ENCODE measurements around the gene SCFD2.

SCFD2 gene

DNA sequence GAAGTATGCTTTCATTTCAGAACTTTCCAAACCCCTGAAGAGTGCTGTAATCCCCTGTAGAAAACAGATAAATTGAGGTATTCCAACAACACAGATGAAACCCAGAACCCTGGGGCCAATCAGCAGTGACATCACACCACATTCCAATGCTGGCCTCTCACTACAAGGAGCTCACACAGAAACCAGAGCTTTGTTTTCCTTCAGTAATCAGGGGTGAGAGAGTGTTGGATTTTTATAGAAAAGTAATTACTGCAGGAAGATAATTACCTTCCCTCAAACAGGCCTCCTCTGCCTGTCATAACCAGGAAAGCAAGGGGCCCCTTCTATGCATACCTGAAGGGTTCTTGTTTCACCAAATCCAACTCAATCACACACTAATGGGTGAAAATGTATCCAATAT, 246.2 kb downstream of the SCFD2 start:
- Histone ChIP-seq H3K27me3 (replicated peaks; ENCODE audit: control insufficient read depth, insufficient read depth, low read length) (no peaks in the 10 kb centered on the region), H3K36me3 (ENCODE audit: control insufficient read depth, insufficient read depth, low read length) (no peaks in the 10 kb centered on the region), H3K4me3 (replicated peaks; ENCODE audit: low read depth, low read length) (no peak overlapping the region)
- no peak for DNase-seq (ENCODE audit: extremely low read depth, insufficient read length)
- TF ChIP-seq, protein P1, sequence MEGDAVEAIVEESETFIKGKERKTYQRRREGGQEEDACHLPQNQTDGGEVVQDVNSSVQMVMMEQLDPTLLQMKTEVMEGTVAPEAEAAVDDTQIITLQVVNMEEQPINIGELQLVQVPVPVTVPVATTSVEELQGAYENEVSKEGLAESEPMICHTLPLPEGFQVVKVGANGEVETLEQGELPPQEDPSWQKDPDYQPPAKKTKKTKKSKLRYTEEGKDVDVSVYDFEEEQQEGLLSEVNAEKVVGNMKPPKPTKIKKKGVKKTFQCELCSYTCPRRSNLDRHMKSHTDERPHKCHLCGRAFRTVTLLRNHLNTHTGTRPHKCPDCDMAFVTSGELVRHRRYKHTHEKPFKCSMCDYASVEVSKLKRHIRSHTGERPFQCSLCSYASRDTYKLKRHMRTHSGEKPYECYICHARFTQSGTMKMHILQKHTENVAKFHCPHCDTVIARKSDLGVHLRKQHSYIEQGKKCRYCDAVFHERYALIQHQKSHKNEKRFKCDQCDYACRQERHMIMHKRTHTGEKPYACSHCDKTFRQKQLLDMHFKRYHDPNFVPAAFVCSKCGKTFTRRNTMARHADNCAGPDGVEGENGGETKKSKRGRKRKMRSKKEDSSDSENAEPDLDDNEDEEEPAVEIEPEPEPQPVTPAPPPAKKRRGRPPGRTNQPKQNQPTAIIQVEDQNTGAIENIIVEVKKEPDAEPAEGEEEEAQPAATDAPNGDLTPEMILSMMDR (IDR thresholded peaks at IDR 0.05; ENCODE audit: insufficient read depth, low read length, poor library complexity, severe bottlenecking) = no peak

DNA sequence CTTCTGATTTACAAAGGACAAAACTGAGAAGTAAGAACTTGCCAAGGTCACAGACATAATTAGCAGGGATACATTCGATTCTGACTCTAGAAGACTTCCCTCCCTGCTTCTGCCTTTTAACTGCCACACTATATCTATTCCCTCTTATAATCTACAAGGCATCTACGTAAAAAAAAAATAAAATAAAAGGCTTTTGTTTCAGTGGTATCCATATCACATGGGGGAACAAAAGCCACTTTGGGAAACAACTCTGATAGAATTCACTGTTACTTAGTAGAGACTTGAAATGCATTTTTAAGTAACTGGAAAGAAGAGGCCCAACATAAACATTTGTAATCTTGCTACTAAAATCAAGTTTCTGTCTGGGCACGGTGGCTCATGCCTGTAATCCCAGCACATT, 247.2 kb downstream of the SCFD2 start:
- no peaks in the 10 kb centered on the region for H3K36me3 ChIP-seq (ENCODE audit: control insufficient read depth, insufficient read depth, low read length)
- TF ChIP-seq, protein P1 (IDR thresholded peaks at IDR 0.05; ENCODE audit: insufficient read depth, low read length, poor library complexity, severe bottlenecking) = no peak
- no peak overlapping the region for H3K4me3 ChIP-seq (replicated peaks; ENCODE audit: low read depth, low read length)
- no peak for DNase-seq (ENCODE audit: extremely low read depth, insufficient read length)
- H3K27me3 ChIP-seq (replicated peaks; ENCODE audit: control insufficient read depth, insufficient read depth, low read length) = no peaks in the 10 kb centered on the region

DNA sequence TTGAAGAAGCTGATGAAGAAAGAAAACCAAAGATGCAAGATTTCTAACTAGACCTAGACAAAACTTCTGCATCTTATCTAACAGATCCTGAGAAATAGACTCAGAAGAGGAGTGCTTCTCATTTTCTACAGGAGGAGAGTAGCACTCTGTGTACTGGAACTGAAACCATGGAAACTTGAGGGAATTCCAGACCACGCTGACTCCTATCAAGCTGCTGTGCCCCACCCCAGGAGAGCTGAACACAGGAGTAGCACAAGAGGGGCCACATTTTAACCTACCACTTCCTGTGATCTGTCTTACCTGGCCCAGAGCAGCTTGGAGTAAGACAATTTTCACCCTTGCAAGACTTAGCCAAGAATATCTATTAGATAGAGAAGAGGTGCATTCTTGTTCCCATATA, 248.9 kb downstream of the SCFD2 start:
- DNase-seq (ENCODE audit: extremely low read depth, insufficient read length) = no peak
- Histone ChIP-seq H3K36me3 (ENCODE audit: control insufficient read depth, insufficient read depth, low read length) (no peaks in the 10 kb centered on the region), H3K4me3 (replicated peaks; ENCODE audit: low read depth, low read length) (no peak overlapping the region), H3K27me3 (replicated peaks; ENCODE audit: control insufficient read depth, insufficient read depth, low read length) (no peaks in the 10 kb centered on the region)
- TF ChIP-seq, protein P1 (IDR thresholded peaks at IDR 0.05; ENCODE audit: insufficient read depth, low read length, poor library complexity, severe bottlenecking) = no peak

- no peak overlapping the region for H3K4me3 ChIP-seq (replicated peaks; ENCODE audit: low read depth, low read length)
- H3K27me3 ChIP-seq (replicated peaks; ENCODE audit: control insufficient read depth, insufficient read depth, low read length) = no peaks in the 10 kb centered on the region
- H3K36me3 ChIP-seq (ENCODE audit: control insufficient read depth, insufficient read depth, low read length) = no peaks in the 10 kb centered on the region
- TF ChIP-seq, protein P1 (IDR thresholded peaks at IDR 0.05; ENCODE audit: insufficient read depth, low read length, poor library complexity, severe bottlenecking) = no peak
- no peak for DNase-seq (ENCODE audit: extremely low read depth, insufficient read length)
Observed at GRCh38 chr4:53113431-53114225, 252.2 kb downstream of the SCFD2 start.

DNA sequence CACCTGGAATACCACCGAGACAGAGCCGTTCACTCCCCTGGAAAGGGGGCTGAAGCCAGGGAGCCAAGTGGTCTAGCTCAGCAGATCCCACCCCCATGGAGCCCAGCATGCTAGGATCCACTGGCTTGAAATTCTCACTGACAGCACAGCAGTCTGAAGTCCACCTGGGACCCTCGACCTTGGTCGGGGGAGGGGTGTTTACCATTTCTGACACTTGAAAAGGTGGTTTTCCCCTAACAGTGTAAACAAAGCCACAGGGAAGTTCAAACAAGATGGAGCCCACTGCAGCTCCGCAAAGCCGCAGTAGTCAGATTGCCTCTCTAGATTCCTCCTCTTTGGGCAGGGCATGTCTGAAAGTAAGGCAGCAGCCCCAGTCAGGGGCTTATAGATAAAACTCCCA, 260.5 kb downstream of the SCFD2 start:
- no peak for DNase-seq (ENCODE audit: extremely low read depth, insufficient read length)

More for the DNA sequence above, 260.5 kb downstream of the SCFD2 start:
- TF ChIP-seq, protein P1 (IDR thresholded peaks at IDR 0.05; ENCODE audit: insufficient read depth, low read length, poor library complexity, severe bottlenecking) = no peak
- H3K27me3 ChIP-seq (replicated peaks; ENCODE audit: control insufficient read depth, insufficient read depth, low read length) = no peaks in the 10 kb centered on the region
- H3K4me3 ChIP-seq (replicated peaks; ENCODE audit: low read depth, low read length) = no peak overlapping the region
- no peaks in the 10 kb centered on the region for H3K36me3 ChIP-seq (ENCODE audit: control insufficient read depth, insufficient read depth, low read length)
